H1 (cell line): ENCODE results near the gene VIT. TPM values are rescaled to one million over a fixed set of nuclear protein-coding genes. Genes with fewer than 3 reads are reported as not detected.

Source experiments
- EGR1 ChIP-seq: IDR thresholded peaks from 2 replicates; pipeline ENCODE4 v1.6.1; 2011; ENCODE audit warnings: low read depth, low read length, borderline replicate concordance
- POLR2A ChIP-seq, 2 experiments: IDR thresholded peaks; 1 replicate in 1 of 2; 2 replicates in 1 of 2; pipeline ENCODE4 v1.6.1; 2011; ENCODE audit warnings: low read depth in 2 of 2, low read length in 2 of 2, mild to moderate bottlenecking in 2 of 2; ENCODE audit errors: control extremely low read depth in 1 of 2
- RFX5 ChIP-seq: IDR thresholded peaks from 2 replicates; pipeline ENCODE4 v1.6.1; 2011; ENCODE audit warnings: low read depth, low read length, improper control_type of control experiment, borderline replicate concordance
- SIRT6 ChIP-seq: IDR thresholded peaks from one replicate; pipeline ENCODE4 v1.7.1; 2012; ENCODE audit warnings: low read length, inconsistent platforms
- polyA plus RNA-seq, 7 experiments: library from polyadenylated mRNA; depleted of rRNA in 3 of 7; stranded (reverse) in 5 of 7; unstranded in 2 of 7; fragments of >200 nt in 5 of 7; fragments of 200-250 nt in 2 of 7; gene quantifications; 1 replicate in 5 of 7; 2 replicates in 1 of 7; 4 replicates in 1 of 7; pipeline versions ENCODE4 v1.2.1 to v1.2.3, GENCODE V29; 2011 to 2013; ENCODE audit warnings: missing spikeins in 2 of 7, mixed read lengths in 2 of 7
- total RNA-seq: library from RNA; stranded (reverse); fragmentation: NEBNext Ultra II Directional; extraction: Animal tissue kit (Norgen Biotek cat#: 25700); gene quantifications from 2 replicates; pipeline ENCODE4 v1.2.1, GENCODE V29; 2021

The VIT gene
- total and polyA plus RNA-seq, 2 of the 8 experiments (the other 6 are each of a cell fraction or from before 2014, with no cell fraction given): 0.03 TPM; not detected in 1

GRCh38 chr2:36704475-36705150, 8.1 kb downstream of the VIT start (continued):
- TF ChIP-seq SIRT6: no peak
- no peak for TF ChIP-seq RFX5
- no peak for TF ChIP-seq POLR2A (IDR thresholded peaks at IDR 0.05; ENCODE audit: control extremely low read depth in 1 of 2, low read depth in 2 of 2, low read length in 2 of 2)
- TF ChIP-seq EGR1: no peak
- TF ChIP-seq, all 59 proteins: peak for 0
